ENCODE results near the gene INHBE.
A peak's percentile ranks its signal among the peaks of the same experiment; 100 is the strongest.
"Not testable (repeated sequence)": the region's sequence is repeated elsewhere in the genome, so short reads cannot be mapped to it uniquely, and the experiment has no call there.

The INHBE gene

DNA sequence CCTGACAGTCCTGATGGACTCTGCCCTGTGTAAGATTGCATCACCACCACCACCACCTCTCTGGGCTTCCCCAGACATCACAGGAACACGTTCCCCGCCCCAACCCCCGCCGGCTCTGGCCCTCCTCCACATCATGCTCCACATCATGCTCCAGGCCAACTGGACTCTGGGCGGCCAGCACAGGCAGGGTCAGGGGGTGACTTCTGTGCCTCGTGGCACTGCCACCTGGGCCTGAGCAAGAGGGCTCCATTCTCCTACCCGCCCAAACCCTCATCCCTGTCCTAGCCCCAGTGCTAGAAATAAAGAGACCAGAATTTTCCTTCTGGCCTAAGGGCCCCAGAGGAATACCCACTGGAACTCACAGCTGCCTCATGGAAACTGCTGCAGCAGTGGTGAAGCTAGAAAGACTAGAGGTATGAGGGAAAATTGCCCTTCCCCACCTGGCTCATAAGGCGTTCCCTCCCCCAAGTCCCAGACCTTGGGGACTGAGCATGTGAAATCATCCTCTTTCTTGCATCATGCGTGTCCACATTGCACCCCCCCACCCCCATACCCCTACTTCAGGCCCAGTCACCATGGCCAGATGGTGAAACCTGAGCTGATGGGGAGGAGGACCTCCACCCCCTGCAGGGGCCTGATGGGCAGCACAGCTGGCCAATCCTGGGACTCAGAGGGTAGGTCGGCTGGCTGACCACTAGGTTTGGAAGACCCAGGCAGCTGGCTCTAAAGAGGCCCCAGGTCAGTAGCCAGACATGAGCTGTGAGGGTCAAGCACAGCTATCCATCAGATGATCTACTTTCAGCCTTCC, at the start of gene INHBE:
INHBE (plus strand) TSS at position 742 of the 808 bp plus-strand sequence. CDS start 230 bp downstream, outside the sequence.
- DNase-seq, result no peak

DNA sequence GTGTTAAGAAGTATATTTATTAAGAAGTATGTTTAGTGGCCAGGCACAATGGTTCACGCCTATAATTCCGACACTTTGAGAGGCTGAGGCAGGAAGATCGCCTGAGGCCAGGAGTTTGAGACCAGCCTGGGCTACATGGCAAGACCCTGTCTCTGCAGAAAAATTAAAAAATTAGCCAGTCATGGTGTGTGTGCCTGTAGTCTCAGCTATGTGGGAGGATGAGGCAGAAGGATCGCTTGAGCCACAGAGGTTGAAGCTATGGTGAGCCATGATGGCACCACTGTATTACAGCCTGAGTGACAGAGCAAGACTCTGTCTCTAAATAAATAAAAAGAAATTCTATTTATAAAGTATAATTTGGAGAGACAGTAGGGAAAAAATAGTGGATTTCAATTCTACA, 44.6 kb upstream of the INHBE start:
- DNase-seq, result no peak

- not testable (repeated sequence) for DNase-seq
Observed at GRCh38 chr12:57414160-57414559, 40.9 kb upstream of the INHBE start.

DNA sequence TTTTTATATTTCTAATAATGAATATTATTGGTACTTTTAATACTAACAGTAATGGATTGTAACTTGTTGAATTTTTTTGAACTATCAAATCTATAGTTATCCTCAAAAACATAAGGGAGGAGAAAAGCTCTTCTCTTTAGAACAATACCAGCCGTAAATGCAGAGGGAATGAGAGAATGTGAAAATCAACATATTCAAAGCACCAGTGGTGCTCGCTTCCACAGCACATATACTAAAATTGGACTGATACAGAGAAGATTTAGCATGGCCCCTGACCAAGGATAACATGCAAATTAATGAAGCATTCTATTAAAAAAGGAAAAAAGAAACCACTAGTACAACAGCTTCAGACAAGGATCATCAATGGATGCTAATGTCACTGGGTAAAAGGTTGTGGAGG, 40.0 kb upstream of the INHBE start:
- no peak for DNase-seq

GRCh38 chr12:57416039-57416996, 38.8 kb upstream of the INHBE start:
- no peak for DNase-seq

DNA sequence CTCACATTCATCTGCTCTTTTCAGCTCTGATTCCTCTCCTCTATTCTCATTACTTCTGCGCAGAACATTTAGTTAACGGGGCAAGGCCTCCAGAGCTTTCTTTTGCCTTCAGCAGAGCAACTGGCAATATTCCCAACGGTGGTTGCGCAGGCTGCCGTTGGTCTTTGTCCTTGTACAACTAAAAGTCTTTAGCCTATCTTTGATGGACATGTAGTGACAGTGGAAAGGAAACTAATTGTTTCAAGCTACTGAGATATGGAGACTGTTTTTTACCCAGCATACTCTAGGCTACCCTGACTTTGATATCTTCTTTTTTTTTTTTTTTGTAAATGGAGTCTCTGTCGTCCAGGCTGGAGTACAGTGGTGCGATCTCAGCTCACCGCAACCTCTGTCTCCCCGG, 36.9 kb upstream of the INHBE start:
- no peak for DNase-seq

DNA sequence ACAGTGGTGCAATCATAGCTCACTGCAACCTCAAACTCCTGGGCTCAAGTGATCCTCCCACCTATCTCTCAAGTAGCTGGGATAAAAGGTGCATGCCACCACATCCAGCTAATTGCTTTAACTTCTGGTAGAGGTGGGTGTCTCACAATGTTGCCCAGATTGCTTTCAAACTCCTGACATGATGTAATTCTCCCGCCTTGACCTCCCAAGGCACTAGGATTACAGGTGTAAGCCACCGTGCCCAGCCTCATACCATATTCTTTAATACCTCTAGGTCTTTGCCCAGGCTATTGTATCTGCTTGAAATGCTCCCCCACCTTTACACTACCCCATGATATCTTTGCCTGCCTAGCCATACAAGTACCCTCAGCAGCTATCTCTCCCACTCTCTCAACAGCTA, 35.6 kb upstream of the INHBE start:
- DNase-seq, result no peak

- DNase-seq, result no peak
Observed at GRCh38 chr12:57420482-57420881, 34.6 kb upstream of the INHBE start.

DNA sequence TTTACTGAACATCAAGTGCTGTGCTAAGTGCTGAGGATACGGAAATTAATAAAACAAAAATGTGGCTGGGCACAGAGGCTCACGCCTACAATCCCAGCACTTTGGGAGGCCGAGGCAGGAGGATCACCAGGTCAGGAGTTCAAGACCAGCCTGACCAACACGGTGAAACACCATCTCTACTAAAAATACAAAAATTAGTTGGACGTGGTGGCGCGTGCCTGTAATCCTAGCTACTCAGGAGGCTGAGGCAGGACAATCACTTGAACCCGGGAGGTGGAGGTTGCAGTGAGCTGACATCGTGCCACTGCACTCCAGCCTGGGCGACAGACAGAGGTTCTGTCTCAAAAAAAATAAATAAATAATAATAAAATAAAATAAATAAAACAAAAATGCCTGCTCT, 28.2 kb upstream of the INHBE start:
- not testable (repeated sequence) for DNase-seq

DNA sequence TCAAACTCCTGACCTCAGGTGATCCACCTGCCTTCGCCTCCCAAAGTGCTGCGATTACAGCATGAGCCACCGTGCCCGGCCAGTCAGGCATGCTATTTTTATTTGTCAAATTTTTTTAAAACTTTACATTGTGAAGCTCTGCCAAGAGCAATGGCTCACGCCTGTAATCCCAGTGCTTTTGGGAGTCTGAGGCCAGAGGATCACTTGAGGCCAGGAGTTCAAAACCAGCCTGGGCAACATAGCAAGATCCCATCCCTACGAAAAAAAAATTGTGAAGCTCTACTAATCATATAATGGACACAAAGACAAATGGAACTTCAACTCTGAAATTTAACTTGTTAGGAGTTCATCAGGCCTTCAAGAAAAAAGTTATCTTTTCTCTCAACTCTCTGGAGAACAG, 26.1 kb upstream of the INHBE start:
- no peak for DNase-seq

DNA sequence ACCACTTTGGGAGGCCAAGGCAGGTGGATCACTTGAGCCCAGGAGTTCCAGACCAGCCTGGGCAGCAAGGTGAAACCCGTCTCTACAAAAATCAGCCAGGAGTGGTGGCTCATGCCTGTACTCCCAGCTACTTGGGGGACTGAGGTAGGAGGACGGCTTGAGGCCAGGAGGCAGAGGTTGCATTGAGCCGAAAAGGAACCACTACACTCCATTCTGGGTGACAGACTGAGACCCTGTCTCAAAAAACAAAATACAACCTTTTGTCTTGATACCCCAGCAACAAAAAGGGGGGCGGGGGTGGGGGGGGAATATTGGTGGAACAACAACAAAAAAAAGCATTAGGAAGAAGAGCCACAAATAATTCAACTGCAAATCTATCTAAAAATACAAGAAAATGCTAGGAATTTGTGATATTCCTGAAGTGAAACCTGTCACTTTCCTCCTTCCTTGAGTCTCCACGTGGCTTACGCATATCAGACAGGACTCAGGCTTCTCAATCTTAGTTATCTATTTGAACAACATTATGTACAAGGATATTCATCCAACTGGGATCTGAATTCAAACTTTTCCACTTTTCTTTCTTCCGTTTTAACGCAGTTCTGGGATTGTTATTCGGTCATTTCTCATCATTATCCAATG, 25.5 kb upstream of the INHBE start:
- no peak for DNase-seq

- no peak for DNase-seq
Observed at GRCh38 chr12:57430112-57430930, 24.8 kb upstream of the INHBE start.

DNA sequence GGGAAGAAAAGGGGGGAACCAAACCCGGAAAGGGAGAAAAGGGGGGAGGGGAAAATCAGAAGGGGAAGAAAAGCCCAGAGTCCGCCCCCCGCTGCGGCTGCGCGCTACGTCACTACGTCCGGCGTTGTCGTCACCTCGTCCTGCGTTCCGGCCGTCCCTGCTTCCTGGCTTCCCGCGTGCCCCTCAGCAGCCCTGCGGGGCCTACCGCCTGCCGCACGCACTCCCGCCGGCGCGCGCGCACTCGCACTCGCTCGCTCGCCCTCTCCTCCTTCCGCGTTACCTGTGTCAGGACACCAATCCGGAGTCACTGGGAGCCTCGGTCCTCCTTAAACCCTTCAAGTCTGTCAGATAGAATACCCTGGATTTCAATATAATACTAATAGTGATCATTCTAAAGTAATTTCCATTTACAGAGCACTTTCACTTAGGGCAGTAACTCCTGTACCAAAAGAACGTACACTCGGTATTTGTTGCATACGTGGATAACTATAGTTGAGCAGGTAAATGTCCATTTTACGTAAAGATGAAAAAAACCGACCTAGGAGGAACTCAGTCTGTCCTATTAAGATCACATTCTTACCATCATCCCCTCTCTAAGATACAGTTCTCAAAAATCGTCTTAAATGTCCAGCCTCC, 24.1 kb upstream of the INHBE start, which contains the start of gene R3HDM2:
R3HDM2 (minus strand) TSS at position 113 of the 636 bp plus-strand sequence. CDS start 120,615 bp downstream, outside the sequence.
- peak; percentile 95 for DNase-seq

GRCh38 chr12:57431654-57432188, 23.4 kb upstream of the INHBE start:
- no peak for DNase-seq

DNA sequence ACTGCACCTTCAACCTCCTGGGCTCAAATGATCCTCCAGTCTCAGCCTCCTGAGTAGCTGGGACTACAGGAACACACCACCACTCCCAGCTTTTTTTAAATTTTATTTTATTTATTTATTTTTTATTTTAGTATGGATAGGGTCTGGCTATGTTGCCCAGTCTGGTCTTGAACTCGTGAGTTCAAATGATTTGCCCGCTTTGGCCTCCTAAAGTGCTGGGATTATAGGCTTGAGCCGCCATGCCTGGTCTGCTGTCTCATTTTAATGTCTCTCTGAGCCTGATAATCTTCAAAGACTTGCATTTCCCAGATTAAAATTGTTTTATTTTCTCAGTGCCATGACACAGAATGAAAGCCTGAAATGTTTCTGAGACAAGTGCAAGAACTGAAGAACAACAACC, 21.7 kb upstream of the INHBE start:
- DNase-seq, result no peak

- no peak for DNase-seq
Observed at GRCh38 chr12:57434517-57435223, 20.4 kb upstream of the INHBE start, which contains the start of gene INHBC. TSS of gene INHBC (plus strand) at chr12:57434784. CDS start at chr12:57434887, 103 bp downstream.

GRCh38 chr12:57435293-57435692, 19.8 kb upstream of the INHBE start:
- no peak for DNase-seq

- DNase-seq, result no peak
Observed at GRCh38 chr12:57438400-57438799, 16.7 kb upstream of the INHBE start.

GRCh38 chr12:57439762-57440266, 15.3 kb upstream of the INHBE start:
- no peak for DNase-seq

- not testable (repeated sequence) for DNase-seq
Observed at GRCh38 chr12:57441393-57441792, 13.7 kb upstream of the INHBE start.
